Loucy (cell line): ENCODE results near the gene SLC7A4.

ENCODE experiments used
- H2AFZ ChIP-seq: fragments of 200-600 bp; sonication (generic); 2 replicates; pipeline ENCODE4 v1.6.0; 2016; ENCODE audit warnings: antibody characterized with exemption, mild to moderate bottlenecking, low read length, moderate library complexity
- H3F3A ChIP-seq: fragments of 200-600 bp; 2 replicates; pipeline ENCODE4 v1.6.0; 2016; ENCODE audit warnings: antibody characterized with exemption, low read depth, mild to moderate bottlenecking
- H3K27me3 ChIP-seq: fragments of 200-600 bp; sonication (generic); 2 replicates; pipeline ENCODE4 v1.6.1; 2014; ENCODE audit warnings: low read length, mild to moderate bottlenecking; ENCODE audit not compliant: insufficient read depth, poor library complexity, severe bottlenecking
- H3K36me3 ChIP-seq: fragments of 200-600 bp; sonication (generic); 2 replicates; pipeline ENCODE4 v1.6.1; 2016; ENCODE audit warnings: low read length; ENCODE audit not compliant: insufficient read depth
- H3K4me1 ChIP-seq: fragments of 200-600 bp; sonication (generic); 2 replicates; pipeline ENCODE4 v1.5.1; 2014; ENCODE audit warnings: low read length, mild to moderate bottlenecking; ENCODE audit not compliant: insufficient read depth, poor library complexity, severe bottlenecking
- H3K4me2 ChIP-seq: fragments of 200-600 bp; sonication (generic); 2 replicates; pipeline ENCODE4 v1.6.0; 2014; ENCODE audit warnings: antibody characterized with exemption, low read length, low read depth, mild to moderate bottlenecking; ENCODE audit not compliant: poor library complexity, severe bottlenecking
- H3K4me3 ChIP-seq: fragments of 200-600 bp; sonication (generic); 2 replicates; pipeline ENCODE4 v1.5.1; 2014; ENCODE audit warnings: low read length, mild to moderate bottlenecking, mixed read lengths; ENCODE audit not compliant: poor library complexity, severe bottlenecking
- H3K79me2 ChIP-seq: fragments of 200-600 bp; sonication (generic); 2 replicates; pipeline ENCODE4 v1.6.1; 2014; ENCODE audit warnings: low read length; ENCODE audit not compliant: insufficient read depth
- H3K9ac ChIP-seq: fragments of 200-600 bp; sonication (generic); 2 replicates; pipeline ENCODE4 v1.6.0; 2014; ENCODE audit warnings: mild to moderate bottlenecking, low read depth, low read length, moderate library complexity; ENCODE audit not compliant: poor library complexity, severe bottlenecking
- H3K9me2 ChIP-seq: fragments of 200-600 bp; sonication (generic); replicated peaks from 2 replicates; pipeline ENCODE4 v1.6.1; 2016; ENCODE audit warnings: low read depth, low read length, mixed read lengths
- H3K9me3 ChIP-seq: fragments of 200-600 bp; sonication (generic); 2 replicates; pipeline ENCODE4 v1.6.1; 2014; ENCODE audit warnings: mild to moderate bottlenecking, antibody characterized with exemption, low read length, low read depth; ENCODE audit not compliant: insufficient read depth
- H4K20me1 ChIP-seq: fragments of 200-600 bp; sonication (generic); 2 replicates; pipeline ENCODE4 v1.6.0; 2014; ENCODE audit warnings: antibody characterized with exemption, low read length, mild to moderate bottlenecking; ENCODE audit not compliant: insufficient read depth, poor library complexity, severe bottlenecking
- EZH2phosphoT487 ChIP-seq: fragments of 200-600 bp; IDR thresholded peaks from 2 replicates; pipeline ENCODE4 v1.6.1; 2018; ENCODE audit warnings: antibody characterized with exemption, mild to moderate bottlenecking, moderate library complexity, borderline replicate concordance
- TF ChIP-seq, protein P1 (sequence below): fragments of 200-600 bp; sonication (generic); conservative IDR thresholded peaks from 2 replicates; pipeline ENCODE4 v1.5.1; 2014; ENCODE audit warnings: mild to moderate bottlenecking, antibody characterized with exemption, low read length

SLC7A4 gene

DNA sequence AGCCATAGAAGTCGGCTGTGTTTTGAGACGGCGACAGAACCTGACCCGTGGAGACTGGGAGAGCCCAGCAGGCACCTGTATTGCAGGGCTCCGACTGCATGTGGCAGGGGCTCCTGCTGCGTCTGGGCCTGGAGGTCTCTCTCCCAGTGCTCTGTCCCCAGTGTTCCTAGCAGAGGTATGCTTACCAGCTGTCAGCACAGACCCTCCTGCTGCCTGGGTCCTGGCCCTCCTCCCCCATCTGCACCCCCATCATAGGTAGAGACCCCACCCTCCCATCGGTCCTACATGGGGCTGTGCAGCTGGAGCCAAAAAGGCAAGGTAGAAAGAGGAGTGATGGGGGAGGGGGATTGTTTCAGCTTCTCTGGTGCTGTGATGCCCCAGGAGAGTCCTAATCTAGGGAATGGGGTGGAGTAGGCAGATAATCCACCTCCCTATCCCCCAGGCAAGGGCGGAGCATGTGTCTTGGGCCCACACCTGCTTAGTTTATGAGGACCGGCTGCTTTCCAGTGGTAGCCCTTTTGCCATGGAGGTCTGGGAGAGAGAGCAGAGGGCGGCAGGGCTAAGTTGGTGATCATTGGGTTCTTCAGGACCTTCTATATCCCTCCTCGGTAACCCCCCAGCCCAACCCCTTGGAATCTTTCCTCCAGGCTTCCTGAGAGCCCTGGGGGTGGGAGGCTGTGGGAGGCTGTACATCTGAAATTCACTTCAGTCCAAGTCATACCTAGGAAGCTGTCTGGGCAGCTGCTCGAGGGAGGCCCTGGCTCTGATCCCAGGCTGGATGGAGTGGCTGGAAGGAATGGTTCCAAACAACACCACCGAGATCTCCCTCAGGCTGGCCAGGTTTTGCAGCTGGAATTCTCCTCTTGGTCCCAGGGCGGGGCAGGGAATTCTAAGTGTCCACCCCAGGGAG lies 5.3 kb downstream of the SLC7A4 start:
- Histone ChIP-seq H3K9ac (no peak overlapping the region), H3K9me3 (no peaks in the 10 kb centered on the region), H3K27me3 (no peaks in the 10 kb centered on the region), H2AFZ (no peak overlapping the region), H4K20me1 (no peaks in the 10 kb centered on the region), H3K9me2 (no peaks in the 10 kb centered on the region), H3F3A (no peaks in the 10 kb centered on the region), H3K36me3 (no peaks in the 10 kb centered on the region), H3K4me1 (peaks cover 10% of the 10 kb centered on the region), H3K4me2 (no peak overlapping the region), H3K79me2 (no peaks in the 10 kb centered on the region), H3K4me3 (no peak overlapping the region)
- TF ChIP-seq, protein P1, sequence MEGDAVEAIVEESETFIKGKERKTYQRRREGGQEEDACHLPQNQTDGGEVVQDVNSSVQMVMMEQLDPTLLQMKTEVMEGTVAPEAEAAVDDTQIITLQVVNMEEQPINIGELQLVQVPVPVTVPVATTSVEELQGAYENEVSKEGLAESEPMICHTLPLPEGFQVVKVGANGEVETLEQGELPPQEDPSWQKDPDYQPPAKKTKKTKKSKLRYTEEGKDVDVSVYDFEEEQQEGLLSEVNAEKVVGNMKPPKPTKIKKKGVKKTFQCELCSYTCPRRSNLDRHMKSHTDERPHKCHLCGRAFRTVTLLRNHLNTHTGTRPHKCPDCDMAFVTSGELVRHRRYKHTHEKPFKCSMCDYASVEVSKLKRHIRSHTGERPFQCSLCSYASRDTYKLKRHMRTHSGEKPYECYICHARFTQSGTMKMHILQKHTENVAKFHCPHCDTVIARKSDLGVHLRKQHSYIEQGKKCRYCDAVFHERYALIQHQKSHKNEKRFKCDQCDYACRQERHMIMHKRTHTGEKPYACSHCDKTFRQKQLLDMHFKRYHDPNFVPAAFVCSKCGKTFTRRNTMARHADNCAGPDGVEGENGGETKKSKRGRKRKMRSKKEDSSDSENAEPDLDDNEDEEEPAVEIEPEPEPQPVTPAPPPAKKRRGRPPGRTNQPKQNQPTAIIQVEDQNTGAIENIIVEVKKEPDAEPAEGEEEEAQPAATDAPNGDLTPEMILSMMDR, result no peak
- TF ChIP-seq EZH2phosphoT487, result no peak

DNA sequence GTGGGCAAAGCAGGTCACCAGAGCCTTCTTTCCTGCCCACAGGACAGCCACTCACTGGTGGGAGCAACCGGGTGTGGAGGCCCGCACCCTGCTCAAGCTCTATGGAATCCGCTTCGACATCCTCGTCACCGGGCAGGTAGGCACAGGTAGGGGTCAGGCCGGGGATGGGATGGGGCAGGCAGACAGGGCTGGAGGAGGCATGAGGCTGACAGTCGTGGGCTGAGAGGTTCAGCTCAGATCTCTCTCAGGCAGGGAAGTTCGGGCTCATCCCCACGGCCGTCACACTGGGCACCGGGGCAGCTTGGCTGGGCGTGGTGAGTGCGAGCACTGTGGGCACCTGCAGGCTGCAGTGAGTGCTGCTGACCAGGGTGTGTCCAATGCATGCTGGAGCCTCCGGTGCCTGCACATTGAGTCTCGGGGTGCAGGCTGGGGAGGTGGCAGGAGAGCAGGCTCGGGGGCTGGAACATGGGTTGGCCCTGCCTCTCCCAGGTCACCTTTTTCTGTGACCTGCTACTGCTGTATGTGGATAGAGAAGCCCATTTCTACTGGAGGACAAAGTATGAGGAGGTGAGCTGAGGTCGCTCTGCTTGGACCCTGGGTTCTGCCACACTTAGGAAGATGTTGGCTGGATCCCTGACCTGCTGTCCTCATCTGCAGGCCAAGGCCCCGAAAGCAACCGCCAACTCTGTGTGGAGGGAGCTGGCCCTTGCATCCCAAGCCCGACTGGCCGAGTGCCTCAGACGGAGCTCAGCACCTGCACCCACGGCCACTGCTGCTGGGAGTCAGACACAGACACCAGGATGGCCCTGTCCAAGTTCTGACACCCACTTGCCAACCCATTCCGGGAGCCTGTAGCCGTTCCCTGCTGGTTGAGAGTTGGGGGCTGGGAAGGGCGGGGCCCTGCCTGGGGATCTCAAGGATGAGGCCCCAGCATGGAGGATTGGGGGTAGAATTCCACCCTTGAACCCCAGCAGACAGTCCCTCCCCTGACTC lies 6.3 kb downstream of the SLC7A4 start:
- no peaks in the 10 kb centered on the region for H3K36me3 ChIP-seq
- H3K9me2 ChIP-seq, result no peaks in the 10 kb centered on the region
- no peaks in the 10 kb centered on the region for H4K20me1 ChIP-seq
- no peaks in the 10 kb centered on the region for H3K27me3 ChIP-seq
- peak overlapping the region; percentile 42 for H3K4me3 ChIP-seq
- H3K9me3 ChIP-seq, result no peaks in the 10 kb centered on the region
- H3K9ac ChIP-seq, result peak overlapping the region; percentile 74
- H3K79me2 ChIP-seq, result no peaks in the 10 kb centered on the region
- H3K4me2 ChIP-seq, result peak overlapping the region; percentile 58
- no peak for TF ChIP-seq EZH2phosphoT487
- TF ChIP-seq, protein P1, result no peak
- peak overlapping the region; percentile 83; the same call in 1 of the 2 replicates for H2AFZ ChIP-seq
- H3K4me1 ChIP-seq, result peaks cover 10% of the 10 kb centered on the region
- no peaks in the 10 kb centered on the region for H3F3A ChIP-seq

DNA sequence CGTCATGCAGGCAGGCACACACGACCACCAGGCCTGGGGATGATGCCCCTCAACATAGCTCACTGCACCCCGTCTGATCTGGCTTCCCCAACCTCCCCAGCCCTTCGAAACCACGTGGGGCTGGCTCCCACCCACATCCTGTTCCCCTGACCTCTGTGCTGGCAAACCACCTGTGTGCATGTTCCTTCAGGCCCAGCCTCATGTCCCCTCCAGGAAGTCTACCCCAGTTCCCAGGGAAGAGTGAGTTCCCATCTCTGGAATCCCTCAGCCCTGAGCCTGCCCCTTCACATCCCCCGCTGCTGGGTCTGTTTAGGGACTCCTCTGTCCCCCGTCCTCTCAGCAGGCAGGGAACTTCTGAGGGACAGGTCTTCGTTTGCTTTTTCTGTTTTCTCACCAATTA lies 7.1 kb downstream of the SLC7A4 start:
- H3K4me2 ChIP-seq, result peak overlapping the region; percentile 58
- H3K9me3 ChIP-seq, result no peaks in the 10 kb centered on the region
- H3K79me2 ChIP-seq, result no peaks in the 10 kb centered on the region
- H3K4me3 ChIP-seq, result peak overlapping the region; percentile 42
- TF ChIP-seq, protein P1, result no peak
- no peak for TF ChIP-seq EZH2phosphoT487
- peak overlapping the region; percentile 74 for H3K9ac ChIP-seq
- H2AFZ ChIP-seq, result peak overlapping the region; percentile 83
- H3K4me1 ChIP-seq, result peaks cover 10% of the 10 kb centered on the region
- no peaks in the 10 kb centered on the region for H3K36me3 ChIP-seq
- no peaks in the 10 kb centered on the region for H3F3A ChIP-seq
- no peaks in the 10 kb centered on the region for H3K27me3 ChIP-seq
- no peaks in the 10 kb centered on the region for H3K9me2 ChIP-seq
- no peaks in the 10 kb centered on the region for H4K20me1 ChIP-seq
